Body of pancreas (tissue), 4 donors: Measurements from ENCODE around the gene CLIP1. TPM values are rescaled to one million over a fixed set of nuclear protein-coding genes. Genes with fewer than 3 reads are reported as not detected.
"Not testable (repeated sequence)": the region's sequence is repeated elsewhere in the genome, so short reads cannot be mapped to it uniquely, and the experiment has no call there.

Source experiments
- ATAC-seq: fragments of 150-250 bp; one replicate; pipeline ENCODE4 v1.9.1; 2016
- DNase-seq, 4 donors: peaks; one replicate each; pipeline ENCODE4 v3.0.0-alpha.2; 2019
- H3K27ac ChIP-seq, 4 donors: fragments of 200-600 bp; sonication (generic); 1 replicate in 3 of 4; 2 replicates in 1 of 4; pipeline versions ENCODE4 v1.5.1 to v1.6.1; 2016 to 2019; ENCODE audit warnings: mild to moderate bottlenecking in 1 of 4, mixed read lengths in 1 of 4, moderate library complexity in 1 of 4
- H3K27me3 ChIP-seq, 2 donors: fragments of 200-600 bp; sonication (generic); one replicate each; pipeline ENCODE4 v1.6.0; 2016; ENCODE audit warnings: mild to moderate bottlenecking in 1 of 2
- H3K36me3 ChIP-seq, 2 donors: fragments of 200-600 bp; sonication (generic); replicated peaks in 1 of 2; 2 replicates each; pipeline ENCODE4 v1.5.1; 2016; ENCODE audit warnings: low read depth in 2 of 2; ENCODE audit not compliant: insufficient read depth in 1 of 2
- H3K4me1 ChIP-seq: fragments of 200-600 bp; sonication (generic); one replicate; pipeline ENCODE4 v1.6.0; 2016
- H3K4me3 ChIP-seq, 2 donors: fragments of 200-600 bp; sonication (generic); 1 replicate in 1 of 2; 2 replicates in 1 of 2; pipeline ENCODE4 v1.5.1; 2016 to 2019
- H3K9me3 ChIP-seq, 3 donors: fragments of 200-600 bp; sonication (generic); 1 replicate in 2 of 3; 2 replicates in 1 of 3; pipeline ENCODE4 v1.5.1; 2016
- POLR2A ChIP-seq, 3 donors: fragments of 450-650 bp; IDR thresholded peaks; one replicate each; pipeline ENCODE4 v1.6.1; 2016; ENCODE audit warnings: antibody characterized with exemption in 3 of 3, mild to moderate bottlenecking in 2 of 3
- WGBS, 2 donors: methylation state at CpG; one replicate each; pipeline ENCODE4 v1.1.5; 2017; 5-methylcytosine and 5-hydroxymethylcytosine counted together
- intact Hi-C: fragments of 100-400 bp; cut with DNase I; formaldehyde crosslinking; loops from one replicate; pipeline ENCODE4 v1.15.1; 2023
- total RNA-seq, 2 donors: library from RNA; depleted of rRNA; stranded (reverse); fragments of >200 nt; gene quantifications; one replicate each; pipeline ENCODE4 v1.1.0, GENCODE V29; 2016
- TF ChIP-seq, protein P1 (sequence below), 7 experiments: fragments of 450-650 bp in 4 of 7; fragments of 200-600 bp in 3 of 7; sonication (generic) in 3 of 7; IDR thresholded peaks; one replicate each; pipeline ENCODE4 v1.5.1; 2016 to 2019; ENCODE audit warnings: antibody characterized with exemption in 7 of 7

Gene CLIP1
- total RNA-seq, 2 donors from 2014 or later: 41.2 to 89.0 TPM

DNA sequence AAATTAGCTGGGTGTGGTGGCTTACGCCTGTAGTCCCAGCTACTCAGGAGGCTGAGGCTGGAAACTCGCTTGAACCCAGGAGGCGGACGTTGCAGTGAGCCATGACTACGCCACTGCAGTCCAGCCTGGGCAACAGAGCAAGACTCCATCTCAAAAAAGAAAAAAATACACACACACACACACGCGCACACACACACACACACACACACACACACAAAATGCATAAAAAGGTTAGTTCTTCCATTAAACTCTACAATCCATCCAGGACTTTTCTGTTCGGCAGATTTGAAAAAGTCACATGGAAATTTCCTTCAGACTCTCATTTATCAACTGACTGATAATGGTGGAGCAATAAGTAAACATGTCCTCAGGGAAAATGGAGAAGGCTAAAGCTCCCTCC, 147.0 kb downstream of the CLIP1 start:
- Histone ChIP-seq H3K9me3 (no peaks in the 10 kb centered on the region), H3K4me1 (no peaks in the 10 kb centered on the region), H3K27ac (no peak overlapping the region), H3K4me3 (no peak overlapping the region), H3K27me3 (no peaks in the 10 kb centered on the region), H3K36me3 (peaks cover 6 to 13% of the 10 kb centered on the region in 2 donors)
- DNase-seq: no peak
- intact Hi-C loops: no loop called here
- TF ChIP-seq, protein P1, sequence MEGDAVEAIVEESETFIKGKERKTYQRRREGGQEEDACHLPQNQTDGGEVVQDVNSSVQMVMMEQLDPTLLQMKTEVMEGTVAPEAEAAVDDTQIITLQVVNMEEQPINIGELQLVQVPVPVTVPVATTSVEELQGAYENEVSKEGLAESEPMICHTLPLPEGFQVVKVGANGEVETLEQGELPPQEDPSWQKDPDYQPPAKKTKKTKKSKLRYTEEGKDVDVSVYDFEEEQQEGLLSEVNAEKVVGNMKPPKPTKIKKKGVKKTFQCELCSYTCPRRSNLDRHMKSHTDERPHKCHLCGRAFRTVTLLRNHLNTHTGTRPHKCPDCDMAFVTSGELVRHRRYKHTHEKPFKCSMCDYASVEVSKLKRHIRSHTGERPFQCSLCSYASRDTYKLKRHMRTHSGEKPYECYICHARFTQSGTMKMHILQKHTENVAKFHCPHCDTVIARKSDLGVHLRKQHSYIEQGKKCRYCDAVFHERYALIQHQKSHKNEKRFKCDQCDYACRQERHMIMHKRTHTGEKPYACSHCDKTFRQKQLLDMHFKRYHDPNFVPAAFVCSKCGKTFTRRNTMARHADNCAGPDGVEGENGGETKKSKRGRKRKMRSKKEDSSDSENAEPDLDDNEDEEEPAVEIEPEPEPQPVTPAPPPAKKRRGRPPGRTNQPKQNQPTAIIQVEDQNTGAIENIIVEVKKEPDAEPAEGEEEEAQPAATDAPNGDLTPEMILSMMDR (IDR thresholded peaks at IDR 0.05): no peak
- no peak for TF ChIP-seq POLR2A (IDR thresholded peaks at IDR 0.05)
- ATAC-seq: no peak
- WGBS, 2 donors: 76 to 84% methylated on average over 8 of the region's 8 CpGs

DNA sequence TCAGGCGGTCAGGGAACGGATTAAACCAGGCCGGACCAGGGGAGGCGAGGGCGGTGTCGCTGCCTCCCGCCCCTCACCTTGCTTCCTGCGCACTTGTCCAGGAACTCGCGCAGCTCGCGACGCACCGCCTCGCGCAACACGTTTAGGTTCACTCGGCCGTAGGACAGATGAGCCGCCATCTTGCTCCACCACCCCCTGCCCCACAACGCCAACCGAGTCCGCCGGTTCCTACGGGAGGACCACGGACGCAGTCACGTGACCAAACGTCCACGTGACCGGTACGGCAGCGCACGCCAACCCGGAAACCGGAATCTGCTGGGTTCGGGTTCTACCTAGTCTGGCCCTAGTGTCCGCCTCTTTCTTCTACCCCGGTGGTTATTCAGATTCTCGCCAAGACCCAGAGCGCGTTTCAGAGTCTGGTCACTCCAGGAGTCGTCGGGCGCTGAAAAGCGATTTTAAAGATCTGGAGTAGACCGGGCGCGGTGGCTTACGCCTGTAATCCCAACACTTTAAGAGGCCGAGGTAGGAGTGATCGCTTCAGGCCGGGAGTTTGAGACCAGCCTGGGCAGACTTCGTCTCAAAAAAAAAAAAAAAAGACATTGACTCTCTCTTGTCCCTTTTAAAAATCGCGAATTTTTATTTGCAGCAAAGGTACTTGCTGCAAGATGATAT, 156.1 kb downstream of the CLIP1 start, which contains the start of gene VPS33A:
VPS33A (minus strand) TSS at position 265 of the 672 bp plus-strand sequence; CDS start at position 179, 86 bp downstream.
- TF ChIP-seq POLR2A (IDR thresholded peaks at IDR 0.05): peak; percentile 24 to 77 (median 68)
- TF ChIP-seq, protein P1 (IDR thresholded peaks at IDR 0.05): peak in 1 of 7 experiments; percentile 27
- intact Hi-C loops: no loop called here
- Histone ChIP-seq H3K27me3 (no peaks in the 10 kb centered on the region), H3K9me3 (no peaks in the 10 kb centered on the region), H3K4me1 (peaks cover 22% of the 10 kb centered on the region), H3K27ac (peak within 1 kb of the TSS; percentile 65 to 93 (median 84)), H3K36me3 (peaks cover 0 to 5% of the 10 kb centered on the region in 2 donors), H3K4me3 (peak within 1 kb of the TSS; percentile 68 to 88)
- DNase-seq (peak; percentile 97 to 98 (median 98)), ATAC-seq (peak; percentile 93)
- 0 to 1% methylated on average over 19 to 56 of the region's 56 CpGs for WGBS, 2 donors

DNA sequence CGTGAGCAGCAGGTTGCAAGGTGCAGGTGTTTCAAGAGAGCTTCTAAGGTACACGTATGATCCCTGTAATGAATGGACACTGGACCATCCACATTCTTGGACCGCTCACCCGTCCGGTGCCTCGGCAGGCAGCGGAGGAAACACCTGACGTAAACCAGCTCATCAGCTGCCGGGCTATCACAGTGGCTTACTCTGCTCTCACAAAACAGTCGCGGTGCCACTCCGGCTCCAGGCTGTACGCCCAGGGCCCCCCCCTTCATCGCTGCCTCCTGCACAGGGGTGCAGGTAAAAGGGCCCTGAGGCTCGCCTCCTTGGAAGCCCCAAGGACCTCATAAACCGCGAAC, 156.6 kb downstream of the CLIP1 start:
- peaks cover 0 to 7% of the 10 kb centered on the region in 2 donors for H3K36me3 ChIP-seq
- H3K9me3 ChIP-seq: no peaks in the 10 kb centered on the region
- intact Hi-C loops: no loop called here
- peak overlapping the region; percentile 68 to 88 for H3K4me3 ChIP-seq
- no peaks in the 10 kb centered on the region for H3K27me3 ChIP-seq
- 0% methylated on average over 2 to 17 of the region's 17 CpGs for WGBS, 2 donors
- TF ChIP-seq POLR2A (IDR thresholded peaks at IDR 0.05): no peak
- TF ChIP-seq, protein P1 (IDR thresholded peaks at IDR 0.05): no peak
- ATAC-seq: peak; percentile 40
- H3K4me1 ChIP-seq: peaks cover 22% of the 10 kb centered on the region
- DNase-seq: peak in 3 of 4 donors; percentile 38 to 51 (median 41)
- H3K27ac ChIP-seq: peak overlapping the region; percentile 65 to 93 (median 84)

DNA sequence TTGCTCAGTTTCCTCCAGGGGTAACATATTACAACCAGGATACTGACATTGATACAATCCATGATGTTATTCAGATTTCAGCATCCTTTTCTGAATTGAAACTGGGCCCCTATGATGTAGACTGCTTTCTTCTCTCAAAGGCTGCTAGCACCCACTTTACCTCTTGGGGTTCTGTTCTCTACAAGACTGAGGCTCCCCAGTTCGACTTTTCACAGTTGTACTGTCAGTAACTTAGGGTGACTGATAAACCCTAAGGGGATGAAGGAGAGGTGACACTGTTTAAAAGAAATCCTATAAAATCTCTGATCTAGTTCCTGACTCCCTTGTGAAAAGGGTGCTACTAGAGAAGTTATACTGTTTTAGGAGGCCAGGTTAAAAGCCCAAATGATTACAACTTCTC, 157.0 kb downstream of the CLIP1 start:
- no peak for TF ChIP-seq POLR2A (IDR thresholded peaks at IDR 0.05)
- H3K9me3 ChIP-seq: no peaks in the 10 kb centered on the region
- peak overlapping the region; percentile 65 to 93 (median 84) for H3K27ac ChIP-seq
- H3K4me1 ChIP-seq: peaks cover 22% of the 10 kb centered on the region
- peaks cover 0 to 7% of the 10 kb centered on the region in 2 donors for H3K36me3 ChIP-seq
- intact Hi-C loops: no loop called here
- H3K4me3 ChIP-seq: peak overlapping the region; percentile 68 to 88
- H3K27me3 ChIP-seq: no peaks in the 10 kb centered on the region
- DNase-seq: no peak
- 0 to 8% methylated on average over 1 of the region's 1 CpG for WGBS, 2 donors
- ATAC-seq: no peak

DNA sequence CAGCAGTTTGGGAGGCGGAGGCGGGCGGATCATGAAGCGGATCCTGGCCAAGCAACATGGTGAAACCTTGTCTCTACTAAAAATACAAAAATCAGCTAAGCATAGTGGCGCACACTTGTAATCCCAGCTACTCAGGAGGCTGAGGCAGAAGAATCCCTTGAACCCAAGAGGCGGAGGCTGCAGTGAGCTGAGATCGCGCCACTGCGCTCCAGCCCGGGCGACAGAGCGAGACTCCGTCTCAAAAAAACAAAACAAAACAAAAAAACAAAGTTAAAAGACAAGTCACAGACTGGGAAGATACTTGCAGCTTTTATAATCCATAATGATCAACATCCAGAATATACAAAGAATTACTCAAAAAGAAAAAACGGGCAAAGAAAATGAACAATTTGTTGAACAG, 161.7 kb downstream of the CLIP1 start:
- peaks cover 13% of the 10 kb centered on the region for H3K4me1 ChIP-seq
- H3K9me3 ChIP-seq, intact Hi-C loops, H3K4me3 ChIP-seq, ATAC-seq, DNase-seq, H3K27me3 ChIP-seq, H3K27ac ChIP-seq: not testable (repeated sequence)
- peaks cover 4 to 15% of the 10 kb centered on the region in 2 donors for H3K36me3 ChIP-seq
- WGBS, 2 donors: 89 to 91% methylated on average over 14 of the region's 14 CpGs

DNA sequence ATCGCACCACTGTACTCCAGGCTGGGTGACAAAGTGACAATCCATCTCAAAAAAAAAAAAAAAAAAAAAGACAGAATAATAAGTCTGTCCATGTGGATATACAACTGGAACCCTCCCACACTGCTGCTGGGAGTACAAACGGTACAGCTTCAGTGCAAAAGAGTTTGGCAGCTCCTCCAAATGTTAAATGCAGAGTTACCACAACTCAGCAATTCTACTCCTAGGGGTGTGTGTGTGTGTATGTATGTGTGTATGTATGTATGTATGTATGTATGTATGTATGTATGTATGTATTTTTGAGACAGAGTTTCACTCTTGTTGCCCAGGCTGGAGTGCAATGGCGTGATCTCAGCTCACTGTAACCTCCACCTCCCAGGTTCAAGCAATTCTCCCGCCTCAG, 163.5 kb downstream of the CLIP1 start:
- DNase-seq, H3K4me3 ChIP-seq, ATAC-seq, H3K9me3 ChIP-seq, intact Hi-C loops, H3K4me1 ChIP-seq, H3K27ac ChIP-seq, H3K27me3 ChIP-seq: not testable (repeated sequence)
- WGBS, 2 donors: 92 to 96% methylated on average over 4 of the region's 4 CpGs
- peaks cover 4 to 15% of the 10 kb centered on the region in 2 donors for H3K36me3 ChIP-seq

DNA sequence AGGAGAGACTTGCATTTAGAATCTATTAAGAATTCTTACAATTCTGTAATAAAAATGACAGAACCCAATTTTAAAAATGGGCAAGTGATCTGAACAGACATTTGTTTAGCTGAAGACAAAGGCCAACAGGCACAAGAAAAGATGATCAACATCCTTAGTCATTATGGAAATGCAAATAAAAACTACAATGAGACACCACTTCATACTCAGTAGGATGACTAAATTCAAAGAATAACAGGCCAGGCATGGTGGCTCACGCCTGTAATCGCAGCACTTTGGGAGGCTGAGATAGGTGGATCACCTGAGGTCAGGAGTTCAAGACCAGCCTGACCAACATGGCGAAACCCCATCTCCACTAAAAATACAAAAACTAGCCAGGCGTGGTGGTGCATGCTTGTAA, 164.0 kb downstream of the CLIP1 start:
- intact Hi-C loops, DNase-seq, H3K4me1 ChIP-seq, H3K27ac ChIP-seq, H3K9me3 ChIP-seq, ATAC-seq, H3K27me3 ChIP-seq, H3K4me3 ChIP-seq: not testable (repeated sequence)
- peaks cover 4 to 15% of the 10 kb centered on the region in 2 donors for H3K36me3 ChIP-seq
- whole genome bisulfite sequencing, 2 donors: 93 to 95% methylated on average over 4 of the region's 4 CpGs
